Activated CD8-positive, alpha-beta memory T cell treated with anti-CD3 and anti-CD28 coated beads, Interleukin-2, amount 50 U/mL, for 1 hour (primary cell): ENCODE results near the gene JPT2.
"Not testable (repeated sequence)": the region's sequence is repeated elsewhere in the genome, so short reads cannot be mapped to it uniquely, and the experiment has no call there.

Experiments
- DNase-seq: peaks from one replicate; pipeline ENCODE4 v3.0.0-alpha.2; 2020; ENCODE audit errors: extremely low read depth

JPT2 gene

DNA sequence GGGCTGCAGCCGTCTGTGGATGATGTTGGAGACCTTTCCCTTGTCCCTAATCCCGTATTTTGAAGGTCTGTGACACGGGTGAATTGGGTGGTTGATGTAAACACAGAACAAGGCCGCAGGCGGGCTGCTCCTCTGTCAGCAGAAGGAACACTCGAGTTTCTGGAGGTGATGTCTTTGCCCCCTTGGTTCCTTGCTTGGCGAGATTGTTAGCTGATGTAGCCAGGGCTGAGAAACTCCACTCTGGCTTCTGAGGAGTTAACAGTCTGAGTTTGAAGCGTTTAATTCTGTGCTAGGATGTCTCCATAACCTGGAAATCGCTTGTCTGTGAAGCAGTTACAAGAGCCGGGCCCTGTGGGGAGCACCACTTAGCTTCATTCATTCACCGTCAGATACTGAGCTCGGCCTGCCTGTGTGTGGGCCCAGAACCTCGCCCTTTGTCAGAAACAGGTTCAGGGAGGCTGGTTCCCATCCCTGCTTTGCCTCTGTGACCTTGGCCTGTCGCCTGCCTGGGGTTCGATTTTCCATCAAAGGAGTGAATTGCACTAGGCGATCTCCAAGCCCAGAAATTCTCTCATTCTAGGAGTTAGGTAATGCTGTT, 29.2 kb downstream of the JPT2 start:
- DNase-seq: no peak

DNA sequence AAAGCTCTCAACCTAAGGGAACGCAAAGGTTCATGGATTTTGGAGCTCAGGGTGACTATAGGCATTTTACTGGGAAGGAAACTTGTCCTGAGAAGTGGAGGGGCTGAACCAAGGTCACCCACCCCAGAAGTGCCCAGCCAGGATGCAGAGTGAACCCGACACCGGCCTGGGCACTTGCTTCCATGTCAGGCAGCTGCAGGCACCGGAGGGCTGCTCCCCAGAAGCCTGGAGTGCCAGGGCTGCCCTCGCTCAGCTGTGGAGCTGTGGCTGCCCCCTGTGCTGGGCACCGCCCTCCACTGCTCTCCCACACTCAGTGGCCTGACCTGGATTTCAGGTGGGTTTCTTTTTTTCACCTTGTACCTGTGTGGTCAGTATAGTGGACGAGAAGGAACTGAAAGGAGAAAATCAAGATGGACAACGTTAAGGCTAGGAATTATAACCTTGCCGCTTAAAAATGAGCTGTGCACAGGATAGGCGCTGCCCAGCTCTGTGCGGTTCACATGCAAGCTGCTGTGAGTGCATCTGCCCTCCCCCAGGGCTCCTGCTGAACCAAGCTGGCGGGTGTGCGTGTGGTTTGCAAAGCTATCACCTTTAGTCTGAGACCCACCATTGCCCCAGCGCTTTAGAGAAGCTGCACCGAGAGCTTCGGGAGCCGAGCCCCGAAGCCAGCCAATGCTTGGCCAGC, 30.1 kb downstream of the JPT2 start:
- no peak for DNase-seq

DNA sequence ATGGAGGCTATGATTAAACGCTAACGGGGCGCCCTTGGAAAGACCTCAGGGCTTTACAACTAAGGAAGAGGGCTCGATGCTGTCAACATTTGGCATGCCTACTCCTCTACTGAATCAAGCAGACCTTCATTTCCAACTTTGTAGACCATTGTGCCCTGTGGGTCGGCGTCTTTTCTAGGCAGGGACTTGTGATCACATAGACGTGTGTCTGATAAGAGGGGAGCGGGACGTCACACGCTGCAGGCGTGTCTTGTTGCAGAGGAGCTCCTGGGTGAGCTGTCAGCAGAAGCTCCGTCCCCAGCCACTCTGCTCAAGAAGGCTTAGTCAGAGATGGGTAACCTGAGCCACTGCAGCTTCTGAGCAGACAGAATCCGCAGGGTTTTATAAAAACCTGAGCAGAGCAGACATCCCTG, 30.7 kb downstream of the JPT2 start:
- peak; percentile 20 for DNase-seq

DNA sequence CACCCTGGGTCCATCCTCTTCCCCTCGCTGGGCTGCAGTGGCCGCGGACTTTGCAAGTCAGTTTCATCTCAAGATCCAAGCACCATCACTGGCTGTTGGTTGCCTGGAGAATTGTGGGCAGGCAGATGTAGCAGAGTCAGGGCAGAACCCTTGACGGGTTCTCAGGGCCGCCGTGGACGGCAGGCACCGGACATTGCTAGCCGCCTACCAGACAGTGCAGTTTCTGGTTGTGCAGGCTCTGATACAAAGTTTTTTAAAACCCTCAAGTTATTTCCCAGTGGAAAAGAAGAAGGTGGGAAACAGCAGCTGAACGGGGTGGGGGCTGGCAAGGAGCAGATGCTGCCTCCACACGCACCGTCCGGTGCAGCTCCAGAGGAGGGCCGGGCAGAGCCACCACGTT, 31.3 kb downstream of the JPT2 start:
- DNase-seq: no peak

DNA sequence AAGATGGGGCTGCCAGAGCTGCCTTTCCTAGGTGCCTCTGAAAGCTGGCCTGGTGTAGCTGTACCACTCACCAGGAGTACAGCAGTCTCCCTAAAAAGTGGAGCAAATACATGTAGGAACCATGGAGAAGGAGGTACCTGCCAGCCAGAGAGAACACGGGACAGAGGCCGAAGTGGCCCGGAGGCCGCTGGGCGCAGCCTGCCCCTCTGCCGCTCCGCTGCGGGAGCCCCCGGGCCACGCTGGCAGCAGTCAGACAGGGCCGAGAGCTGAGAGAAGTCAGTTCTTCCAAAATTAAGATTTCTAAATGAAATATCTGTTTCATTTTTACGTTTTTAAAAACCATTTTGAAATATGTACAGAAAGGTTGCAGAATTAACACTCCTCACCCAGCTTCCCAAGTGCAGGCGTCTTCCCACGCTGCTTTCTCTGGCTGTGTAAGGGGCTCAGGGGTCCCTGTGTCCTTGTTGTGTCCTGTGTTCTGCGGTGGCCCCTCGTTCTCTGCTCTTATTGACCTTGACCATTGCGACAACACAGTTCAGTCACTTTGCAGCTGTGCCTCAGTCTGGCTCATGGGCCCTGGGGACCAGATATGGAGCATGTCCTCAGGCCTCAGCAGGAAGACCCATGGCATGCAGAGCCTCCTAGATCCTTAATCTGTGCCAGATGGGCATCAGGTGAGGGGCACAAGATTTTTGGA, 32.9 kb downstream of the JPT2 start:
- no peak for DNase-seq

DNA sequence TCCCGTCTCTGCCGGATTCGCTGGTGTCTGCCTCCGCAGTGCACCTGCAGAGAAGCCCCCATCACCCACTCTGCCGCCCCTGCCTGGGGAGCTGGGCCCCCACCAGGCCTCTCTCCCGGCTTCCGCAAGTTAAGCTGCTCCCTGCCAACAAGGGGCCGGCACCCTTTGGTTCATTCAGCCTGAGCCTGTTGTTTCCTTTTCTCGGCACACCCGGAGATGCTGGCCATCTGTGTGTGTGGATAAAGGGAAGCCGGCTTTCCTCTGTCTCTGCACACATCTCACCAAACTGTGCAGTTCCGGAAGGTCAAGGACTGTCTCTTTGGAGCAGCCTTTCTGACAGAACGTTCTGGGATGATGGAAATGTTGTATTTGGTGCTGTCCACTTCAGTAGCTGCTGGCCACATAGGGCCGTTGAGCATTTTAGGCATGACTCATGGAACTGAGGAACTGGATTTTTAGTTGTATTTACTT, 34.7 kb downstream of the JPT2 start:
- DNase-seq: no peak

DNA sequence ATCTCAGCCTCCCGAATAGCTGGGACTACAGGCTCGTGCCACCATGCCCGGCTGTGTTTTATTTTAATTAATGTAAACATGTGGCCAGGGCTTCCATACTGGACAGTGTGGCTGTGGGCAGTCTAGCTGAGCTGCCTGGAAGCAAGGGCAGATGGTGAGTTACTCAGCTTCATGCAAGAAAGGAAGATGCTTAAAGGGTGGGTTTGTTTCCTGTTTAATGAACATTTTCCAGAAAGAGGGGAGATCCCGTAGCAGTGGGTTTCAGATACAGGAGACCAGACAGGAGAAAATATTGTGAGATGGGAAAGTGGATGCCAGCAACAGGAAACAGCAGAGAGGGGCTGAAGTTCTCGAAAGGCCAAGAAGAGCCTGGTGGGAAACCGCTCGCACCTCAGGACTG, 35.3 kb downstream of the JPT2 start:
- DNase-seq: no peak

DNA sequence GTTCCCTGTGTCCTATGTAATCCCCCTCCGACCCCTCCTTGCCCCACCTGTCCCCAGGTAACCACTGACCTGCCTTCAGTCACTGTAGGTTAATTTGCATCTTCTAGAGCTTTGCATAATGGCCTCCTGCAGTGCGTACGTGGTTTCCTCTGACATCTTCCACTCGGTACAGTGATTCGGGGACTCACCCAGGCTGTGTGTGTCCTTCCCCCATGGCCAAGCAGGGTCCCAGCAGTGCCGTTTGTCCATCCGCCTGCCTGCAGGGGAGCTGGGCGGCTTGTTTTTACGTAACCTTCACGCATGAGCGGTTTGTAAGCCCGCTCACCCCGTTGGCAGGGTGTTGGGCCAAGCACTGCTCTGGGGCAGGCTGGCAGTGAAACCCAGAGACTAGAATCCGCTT, 35.9 kb downstream of the JPT2 start:
- DNase-seq: no peak

DNA sequence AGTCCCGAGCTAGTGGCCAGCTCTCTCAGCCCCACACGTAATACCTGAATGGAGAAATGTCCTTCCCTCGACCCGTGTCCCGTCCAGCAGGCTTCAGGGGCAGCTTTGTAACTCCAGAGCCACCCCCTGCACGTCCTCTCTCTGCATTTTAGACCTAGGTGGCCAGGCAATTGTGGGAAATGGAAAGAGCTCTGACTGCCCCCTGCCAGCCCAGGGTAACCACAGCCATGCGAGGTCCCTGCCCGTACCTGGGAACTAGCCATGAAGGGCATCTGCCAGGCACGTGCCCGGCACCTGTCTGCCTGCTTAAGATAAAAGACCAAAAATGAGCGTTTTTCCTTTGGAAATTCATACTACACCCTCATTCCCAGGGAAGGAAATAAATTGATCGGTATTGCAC, 37.1 kb downstream of the JPT2 start:
- no peak for DNase-seq

DNA sequence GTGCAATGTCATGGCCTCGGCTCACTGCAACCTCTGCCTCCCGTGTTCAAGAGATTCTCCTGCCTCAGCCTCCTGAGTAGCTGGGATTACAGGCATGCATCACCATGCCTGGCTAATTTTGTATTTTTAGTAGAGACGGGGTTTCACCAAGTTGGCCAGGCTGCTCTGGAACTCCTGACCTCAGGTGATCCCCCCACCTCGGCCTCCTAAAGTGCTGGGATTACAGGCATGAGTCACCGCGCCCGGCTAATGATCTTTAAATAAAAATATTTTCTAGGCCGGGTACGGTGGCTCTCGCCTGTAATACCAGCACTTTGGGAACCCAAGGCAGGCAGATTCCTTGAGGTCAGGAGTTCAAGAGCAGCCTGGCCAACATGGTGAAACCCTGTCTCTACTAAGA, 40.2 kb downstream of the JPT2 start:
- not testable (repeated sequence) for DNase-seq

DNA sequence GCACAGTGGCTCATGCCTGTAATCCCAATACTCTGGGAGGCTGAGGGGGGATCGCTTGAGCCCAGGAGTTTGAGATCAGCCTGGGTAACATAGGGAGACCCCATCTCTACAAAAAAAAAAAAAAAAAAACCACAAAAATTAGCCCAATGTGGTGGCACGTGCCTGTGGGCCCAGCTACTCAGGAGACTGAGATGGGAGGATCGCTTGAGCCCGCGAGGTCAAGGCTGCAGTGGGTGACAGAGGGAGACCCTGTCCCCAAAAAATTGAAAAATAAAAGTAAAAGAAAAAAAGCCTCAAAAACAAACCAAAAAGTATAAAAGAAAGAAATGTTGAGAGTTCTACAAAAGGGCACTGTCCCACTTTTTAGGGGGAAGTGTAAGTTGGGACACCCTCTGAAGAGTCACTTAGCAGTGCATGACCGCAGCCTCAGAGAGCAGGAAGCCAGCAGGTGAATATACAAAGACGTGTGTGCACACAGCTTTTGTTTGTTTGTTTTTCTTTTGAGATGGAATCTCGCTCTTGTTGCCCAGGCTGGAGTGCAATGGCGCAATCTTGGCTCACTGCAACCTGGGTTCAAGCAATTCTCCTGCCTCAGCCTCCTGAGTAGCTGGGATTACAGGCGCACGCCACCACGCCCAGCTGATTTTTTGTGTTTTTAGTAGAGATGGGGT, 41.6 kb downstream of the JPT2 start:
- DNase-seq: not testable (repeated sequence)

DNA sequence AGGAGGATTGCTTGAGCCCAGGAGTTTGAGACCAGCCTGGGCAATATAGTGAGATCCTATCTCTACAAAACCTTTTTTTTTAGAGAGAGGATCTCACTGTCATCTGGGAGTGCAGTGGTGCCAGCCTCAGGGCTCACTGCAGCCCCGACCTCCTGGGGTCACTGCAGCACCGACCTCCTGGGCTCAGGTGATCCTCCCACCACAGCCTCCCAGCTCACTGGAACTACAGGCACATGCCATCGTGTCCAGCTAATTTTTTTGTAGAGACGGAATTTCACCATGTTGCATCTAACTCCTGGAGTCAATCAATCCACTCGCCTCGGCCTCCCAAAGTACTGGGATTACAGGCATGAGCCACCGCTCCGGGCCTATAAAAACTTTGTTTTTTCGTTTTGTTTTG, 43.3 kb downstream of the JPT2 start:
- no peak for DNase-seq

DNA sequence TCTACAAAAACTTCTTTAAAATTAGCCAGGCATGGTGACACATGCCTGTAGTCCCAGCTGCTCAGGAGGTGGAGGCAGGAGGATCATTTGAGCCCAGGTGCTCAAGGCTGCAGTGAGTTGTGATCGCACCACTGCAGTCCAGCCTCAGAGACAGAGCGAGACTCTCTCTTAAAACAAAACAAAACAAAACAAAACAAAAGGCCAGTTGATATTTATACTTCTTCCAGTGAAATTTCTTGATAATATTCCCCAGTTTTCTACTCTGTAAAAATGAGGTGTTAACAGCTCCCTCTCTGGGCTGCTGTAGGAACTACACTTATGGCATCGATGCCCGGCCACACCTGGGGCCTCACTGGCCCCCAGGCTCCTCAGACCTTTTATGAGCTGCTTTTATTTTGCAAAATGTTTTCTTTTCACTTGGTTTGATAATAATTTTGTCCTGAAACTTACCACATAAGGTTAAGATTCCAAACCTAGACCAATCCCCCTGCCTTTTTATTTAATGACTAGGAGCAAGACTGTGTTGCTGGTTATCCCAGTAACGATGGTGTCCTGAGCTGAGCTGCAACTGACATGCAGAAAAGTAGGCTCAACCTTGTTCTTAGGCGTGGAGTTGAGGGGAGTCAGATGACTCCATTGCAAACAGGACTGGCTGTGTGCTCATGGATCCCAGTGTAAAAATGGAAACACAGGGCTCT, 45.5 kb downstream of the JPT2 start:
- DNase-seq: no peak

DNA sequence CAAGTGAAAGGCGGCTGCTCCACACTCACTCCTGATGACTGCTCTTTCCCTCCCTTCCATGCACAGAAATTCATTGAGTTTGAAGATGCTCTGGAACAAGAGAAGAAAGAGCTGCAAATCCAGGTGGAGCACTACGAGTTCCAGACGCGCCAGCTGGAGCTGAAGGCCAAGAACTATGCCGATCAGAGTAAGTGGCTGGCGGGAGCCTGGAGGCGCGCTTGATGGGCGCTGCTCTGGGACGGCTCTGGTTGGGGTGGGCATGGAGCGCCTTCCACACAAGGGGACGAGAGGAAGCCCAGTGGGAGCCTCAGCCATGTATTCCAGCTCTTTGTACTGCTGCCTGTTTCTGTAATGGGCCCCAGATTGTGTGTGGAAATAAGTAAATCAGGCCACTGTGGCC, 46.4 kb downstream of the JPT2 start:
- DNase-seq: no peak

DNA sequence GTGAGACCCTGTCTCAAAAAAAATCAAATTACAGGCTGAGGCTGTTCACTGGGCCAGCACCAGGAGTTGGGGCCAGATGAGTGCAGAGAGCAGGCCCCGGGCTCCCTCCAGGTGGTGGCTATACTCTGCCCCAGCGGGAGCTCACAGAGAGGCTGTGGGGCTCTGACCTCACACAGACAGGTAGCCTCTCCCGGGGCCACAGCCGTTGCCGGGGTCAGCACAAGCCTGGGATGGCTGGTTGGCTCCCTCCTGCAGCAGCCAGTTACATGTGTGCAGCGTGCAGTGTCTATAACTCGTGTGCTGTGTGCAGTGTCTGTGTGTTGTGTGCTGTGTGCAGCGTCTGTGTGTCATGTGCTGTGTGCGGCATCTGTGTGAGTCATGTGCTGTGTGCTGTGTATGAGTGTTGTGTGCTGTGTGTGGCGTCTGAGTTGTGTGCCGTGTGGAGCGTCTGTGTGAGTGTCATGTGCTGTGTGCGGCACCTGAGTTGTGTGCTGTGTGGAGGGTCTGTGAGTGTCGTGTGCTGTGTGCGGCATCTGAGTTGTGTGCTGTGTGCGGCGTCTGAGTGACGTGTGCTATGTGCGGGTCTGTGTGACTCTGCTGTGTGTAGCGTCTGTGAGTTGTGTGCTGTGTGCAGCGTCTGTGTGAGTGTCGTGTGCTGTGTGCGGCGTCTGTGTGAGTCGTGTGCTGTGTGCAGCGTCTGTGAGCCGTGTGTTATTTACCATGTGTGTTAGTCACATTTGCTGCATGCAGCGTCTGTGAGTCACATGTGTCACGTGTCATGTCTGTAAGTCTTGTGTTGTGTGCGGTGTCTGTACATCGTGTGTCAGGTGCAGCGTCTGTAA, 48.8 kb downstream of the JPT2 start:
- no peak for DNase-seq

DNA sequence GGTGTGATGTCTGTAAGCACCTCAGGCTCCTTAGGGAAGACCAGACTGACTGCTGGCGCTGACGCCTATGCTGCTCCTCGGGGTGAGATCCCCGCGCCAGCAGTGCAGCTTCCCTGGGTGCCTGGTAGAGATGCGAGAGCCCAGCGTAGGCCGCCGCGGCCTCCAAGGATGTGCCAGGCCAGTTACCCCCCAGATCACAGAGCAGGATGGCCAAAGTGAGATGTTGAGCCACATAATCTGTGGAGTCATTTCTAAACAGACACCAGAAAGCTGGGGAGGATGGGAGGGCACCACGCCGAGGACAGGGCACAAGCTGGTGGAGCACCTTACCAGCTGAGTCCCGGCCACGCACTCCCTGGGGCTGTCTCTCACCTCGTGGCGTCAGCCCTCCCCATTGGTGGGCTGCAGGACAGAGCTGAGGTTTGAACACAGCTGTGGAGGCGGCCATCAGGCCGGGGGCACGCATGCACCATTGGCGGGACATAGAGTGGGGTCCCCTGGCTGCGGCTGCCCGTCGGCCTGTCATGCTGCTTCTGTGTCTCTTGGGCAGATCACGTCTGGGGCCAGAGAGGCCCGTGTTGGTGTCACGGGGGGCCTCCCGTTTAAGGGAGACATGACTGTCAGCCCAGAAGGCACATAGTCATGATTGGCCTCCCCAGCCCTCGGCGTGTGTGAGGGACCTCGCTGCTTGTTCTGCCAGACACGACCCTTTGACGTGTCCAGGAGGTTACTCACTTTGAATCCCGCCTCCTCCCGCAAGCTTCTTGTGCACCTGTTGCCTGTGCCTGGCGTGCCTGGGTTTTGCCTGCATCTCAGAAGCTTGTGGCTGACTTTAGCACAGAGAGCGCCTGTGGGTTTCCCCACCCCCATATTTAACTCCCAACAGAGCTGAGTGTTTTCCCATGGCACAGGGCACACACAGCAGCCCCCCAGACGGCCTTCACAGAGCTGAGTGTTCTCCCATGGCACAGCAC, 49.9 kb downstream of the JPT2 start:
- DNase-seq: no peak

DNA sequence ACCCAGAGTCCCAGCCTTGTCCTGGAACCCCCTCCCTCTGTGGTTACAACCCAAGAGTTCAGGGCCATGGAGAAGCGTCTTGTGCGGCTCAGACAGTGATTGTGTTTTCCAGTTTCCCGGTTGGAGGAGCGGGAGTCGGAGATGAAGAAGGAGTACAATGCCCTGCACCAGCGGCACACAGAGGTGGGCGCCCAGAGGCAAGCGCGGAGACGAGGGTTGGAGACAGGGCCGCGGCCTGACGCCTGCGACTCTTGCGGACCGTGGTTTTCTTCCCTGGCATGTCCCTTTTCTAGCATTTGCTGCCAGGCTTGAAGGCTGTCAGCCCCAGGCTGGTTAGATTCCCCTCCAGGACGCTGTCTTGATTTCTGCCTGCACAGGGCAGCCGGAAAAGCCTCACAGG, 50.9 kb downstream of the JPT2 start:
- no peak for DNase-seq

DNA sequence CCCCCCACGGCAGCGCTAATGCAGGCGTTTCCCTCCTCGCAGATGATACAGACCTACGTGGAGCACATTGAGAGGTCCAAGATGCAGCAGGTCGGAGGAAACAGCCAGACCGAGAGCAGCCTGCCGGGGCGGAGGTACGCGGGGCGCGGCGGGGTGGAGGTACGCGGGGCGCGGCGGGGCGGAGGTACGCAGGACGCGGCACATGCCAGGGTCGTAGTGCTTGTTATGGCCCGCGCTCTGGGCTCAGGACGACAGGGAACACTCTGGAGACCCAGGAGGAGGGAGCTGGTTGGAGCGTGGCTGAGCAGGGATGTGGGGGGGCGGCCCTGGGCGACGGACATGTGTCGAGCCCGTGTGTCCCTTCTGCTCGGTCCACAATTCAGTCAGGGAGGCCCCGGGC, 51.4 kb downstream of the JPT2 start:
- no peak for DNase-seq

DNA sequence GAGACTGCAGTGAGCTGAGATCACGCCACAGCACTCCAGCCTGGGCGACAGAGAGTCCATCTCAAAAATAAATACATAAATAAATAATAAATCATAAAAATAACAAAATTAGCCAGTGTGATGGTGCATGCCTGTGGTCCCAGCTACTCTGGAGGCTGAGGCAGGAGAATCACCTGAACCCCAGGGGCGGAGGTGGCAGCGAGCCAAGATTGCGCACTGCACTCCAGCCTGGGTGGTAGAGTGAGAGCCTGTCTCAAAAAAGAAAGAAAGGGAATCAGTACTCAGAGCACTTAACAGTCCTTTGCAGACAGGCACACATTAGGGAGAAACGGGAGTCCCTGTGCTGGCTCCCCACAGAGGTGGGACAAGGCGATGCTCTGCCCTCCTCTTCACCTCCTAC, 53.0 kb downstream of the JPT2 start:
- DNase-seq: no peak

DNA sequence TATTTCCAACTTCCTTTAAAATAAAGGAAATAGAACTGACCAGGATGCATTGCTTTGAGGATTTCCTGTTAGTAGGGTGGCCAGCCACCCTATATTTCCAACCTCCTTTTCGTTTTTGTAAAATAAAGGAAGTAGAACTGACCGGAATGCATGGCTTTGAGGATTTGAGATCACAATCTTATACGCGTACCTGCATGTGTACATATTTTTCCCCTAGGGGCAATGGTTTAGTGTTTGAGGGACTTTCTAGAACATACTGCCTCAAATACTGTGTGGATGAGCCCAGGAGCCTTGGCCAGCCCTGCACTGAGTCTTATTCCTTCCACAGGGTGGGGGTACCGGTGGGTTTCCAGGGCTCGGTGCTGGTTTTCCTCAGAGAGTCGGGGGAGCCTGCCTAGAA, 53.5 kb downstream of the JPT2 start:
- DNase-seq: no peak
